Panc1 (cell line): Measurements from ENCODE around the gene RPS16. TPM values are rescaled to one million over a fixed set of nuclear protein-coding genes. Genes with fewer than 3 reads are reported as not detected.

Experiments used
- ATAC-seq: fragments of 200-7000 bp; cut with Tn5 transposase; 2 replicates; pipeline ENCODE4 v1.9.1; 2020; ENCODE audit warnings: mild to moderate bottlenecking, moderate library complexity
- BruUV-seq: library from RNA; stranded (reverse); fragments of 400-500 nt; replicated peaks from 2 replicates; lab custom pipeline; 2021; lab: Mats Ljungman, UMichigan
- CTCF ChIA-PET: fragments of 300-600 bp; sonication (Branson Sonifier 250); formaldehyde crosslinking; loops from one replicate; lab custom pipeline; 2022; ENCODE audit warnings: antibody characterized with exemption; lab: Charles Lee
- POLR2A ChIA-PET: fragments of 300-600 bp; sonication (Branson Sonifier 250); formaldehyde crosslinking; loops from one replicate; lab custom pipeline; 2022; ENCODE audit warnings: antibody characterized with exemption; lab: Charles Lee
- DNase-seq: peaks from one replicate; pipeline ENCODE4 v3.0.0-alpha.2; 2010; ENCODE audit warnings: low read depth, low spot score
- H3K27ac ChIP-seq: 2 replicates; pipeline ENCODE4 v1.5.1; 2011; ENCODE audit warnings: mild to moderate bottlenecking, low read length, inconsistent platforms
- H3K27me3 ChIP-seq: fragments of 200-500 bp; sonication (Bioruptor generic); 2 replicates; pipeline ENCODE4 v1.6.0; 2014; ENCODE audit warnings: low read length, inconsistent platforms; ENCODE audit not compliant: control insufficient read depth, insufficient read depth
- H3K36me3 ChIP-seq: fragments of 200-500 bp; sonication (Bioruptor generic); 2 replicates; pipeline ENCODE4 v1.5.1; 2014; ENCODE audit warnings: inconsistent platforms, mild to moderate bottlenecking, low read length, moderate library complexity; ENCODE audit not compliant: control insufficient read depth, insufficient read depth
- H3K4me1 ChIP-seq: 2 replicates; pipeline ENCODE4 v1.5.1; 2011; ENCODE audit warnings: inconsistent platforms, mild to moderate bottlenecking, low read length, moderate library complexity; ENCODE audit not compliant: control insufficient read depth, insufficient read depth
- H3K4me3 ChIP-seq, 2 experiments: 2 replicates each; pipeline ENCODE4 v1.5.1; 2011 to 2012; ENCODE audit warnings: low read depth in 2 of 2, low read length in 2 of 2, mild to moderate bottlenecking in 2 of 2, inconsistent platforms in 1 of 2, moderate library complexity in 1 of 2
- H3K9me3 ChIP-seq: fragments of 200-500 bp; sonication (Bioruptor generic); 2 replicates; pipeline ENCODE4 v1.5.1; 2014; ENCODE audit warnings: low read depth, mild to moderate bottlenecking, inconsistent platforms, low read length, moderate library complexity; ENCODE audit not compliant: control insufficient read depth, insufficient read depth
- CTCF ChIP-seq: fragments of 450-650 bp; IDR thresholded peaks from 2 replicates; pipeline ENCODE4 v1.5.1; 2017; ENCODE audit warnings: mild to moderate bottlenecking
- POLR2AphosphoS5 ChIP-seq: IDR thresholded peaks from 2 replicates; pipeline ENCODE4 v1.6.1; 2012; ENCODE audit warnings: mild to moderate bottlenecking, low read depth, low read length, moderate library complexity
- SIN3A ChIP-seq: IDR thresholded peaks from 2 replicates; pipeline ENCODE4 v1.6.1; 2012; ENCODE audit warnings: low read depth, mild to moderate bottlenecking, low read length, moderate library complexity, borderline replicate concordance; ENCODE audit not compliant: insufficient read depth
- TCF7L2 ChIP-seq: IDR thresholded peaks from 2 replicates; pipeline ENCODE4 v1.6.1; 2011; ENCODE audit warnings: mild to moderate bottlenecking, low read depth, low read length, inconsistent platforms
- in situ Hi-C: cut with HindIII; loops from 2 replicates; pipeline ENCODE4 v1.10.0; 2016; ENCODE audit warnings: low sequenced_read_pairs, low pct_unique_long_range_greater_than_20kb
- intact Hi-C: fragments of 100-400 bp; cut with micrococcal nuclease; formaldehyde crosslinking; loops from one replicate; pipeline ENCODE4 v1.10.0; 2022; ENCODE audit not compliant: unreplicated experiment
- total RNA-seq: library from RNA; stranded (reverse); gene quantifications from one replicate; pipeline ENCODE4 v1.2.1, GENCODE V29; 2021; ENCODE audit not compliant: unreplicated experiment
- TF ChIP-seq, protein P1 (sequence below), 2 experiments: IDR thresholded peaks; 2 replicates each; pipeline ENCODE4 v1.6.1; 2011 to 2012; ENCODE audit warnings: low read depth in 2 of 2, control low read depth in 1 of 2, low read length in 1 of 2, mild to moderate bottlenecking in 1 of 2, moderate library complexity in 1 of 2; ENCODE audit not compliant: insufficient read depth in 1 of 2

The RPS16 gene
- total RNA-seq, 1 experiment from 2014 or later = 27,832 TPM

DNA sequence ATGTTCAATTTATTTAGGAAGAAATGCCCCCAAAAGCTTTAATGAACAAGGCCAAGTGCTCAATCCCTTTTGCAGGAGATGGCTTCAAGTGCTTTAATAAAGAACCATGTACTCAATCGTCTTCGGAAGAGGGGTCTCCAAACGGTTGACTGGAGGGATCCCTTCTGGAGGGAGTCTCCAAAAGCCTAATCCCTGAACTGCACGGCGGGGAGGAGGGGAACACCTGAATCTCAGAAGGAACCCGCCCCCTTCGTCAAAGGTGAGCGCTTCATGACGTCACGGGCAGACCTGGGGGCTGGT is 45.3 kb downstream of the RPS16 start:
- Histone ChIP-seq H3K36me3 (peaks cover 59% of the 10 kb centered on the region), H3K27me3 (no peaks in the 10 kb centered on the region), H3K27ac (peak overlapping the region; percentile 86), H3K9me3 (no peaks in the 10 kb centered on the region), H3K4me1 (peaks cover 28% of the 10 kb centered on the region), H3K4me3 (peak overlapping the region; percentile 39 to 51)
- ChIA-PET POLR2A (interaction anchor here (0.6 to 6.4 kb wide), 32 partner anchors 8 to 894 kb away, joined by 3 to 145 read pairs (median 9); partner anchors contain the start of genes DYRK1B, PLEKHG2, PSMC4 and RPS16), CTCF (interaction anchor here (0.5 to 2.2 kb wide), 15 partner anchors 8 to 142 kb away, joined by 3 to 26 read pairs (median 5); partner anchors contain the start of genes EID2B, PLEKHG2, RPS16 and SAMD4B)
- DNase-seq (no peak), ATAC-seq (no peak; the same call in 1 of the 2 replicates)
- BruUV-seq = no TSS peak
- no peak for TF ChIP-seq POLR2AphosphoS5
- TF ChIP-seq TCF7L2 = no peak
- TF ChIP-seq, protein P1, sequence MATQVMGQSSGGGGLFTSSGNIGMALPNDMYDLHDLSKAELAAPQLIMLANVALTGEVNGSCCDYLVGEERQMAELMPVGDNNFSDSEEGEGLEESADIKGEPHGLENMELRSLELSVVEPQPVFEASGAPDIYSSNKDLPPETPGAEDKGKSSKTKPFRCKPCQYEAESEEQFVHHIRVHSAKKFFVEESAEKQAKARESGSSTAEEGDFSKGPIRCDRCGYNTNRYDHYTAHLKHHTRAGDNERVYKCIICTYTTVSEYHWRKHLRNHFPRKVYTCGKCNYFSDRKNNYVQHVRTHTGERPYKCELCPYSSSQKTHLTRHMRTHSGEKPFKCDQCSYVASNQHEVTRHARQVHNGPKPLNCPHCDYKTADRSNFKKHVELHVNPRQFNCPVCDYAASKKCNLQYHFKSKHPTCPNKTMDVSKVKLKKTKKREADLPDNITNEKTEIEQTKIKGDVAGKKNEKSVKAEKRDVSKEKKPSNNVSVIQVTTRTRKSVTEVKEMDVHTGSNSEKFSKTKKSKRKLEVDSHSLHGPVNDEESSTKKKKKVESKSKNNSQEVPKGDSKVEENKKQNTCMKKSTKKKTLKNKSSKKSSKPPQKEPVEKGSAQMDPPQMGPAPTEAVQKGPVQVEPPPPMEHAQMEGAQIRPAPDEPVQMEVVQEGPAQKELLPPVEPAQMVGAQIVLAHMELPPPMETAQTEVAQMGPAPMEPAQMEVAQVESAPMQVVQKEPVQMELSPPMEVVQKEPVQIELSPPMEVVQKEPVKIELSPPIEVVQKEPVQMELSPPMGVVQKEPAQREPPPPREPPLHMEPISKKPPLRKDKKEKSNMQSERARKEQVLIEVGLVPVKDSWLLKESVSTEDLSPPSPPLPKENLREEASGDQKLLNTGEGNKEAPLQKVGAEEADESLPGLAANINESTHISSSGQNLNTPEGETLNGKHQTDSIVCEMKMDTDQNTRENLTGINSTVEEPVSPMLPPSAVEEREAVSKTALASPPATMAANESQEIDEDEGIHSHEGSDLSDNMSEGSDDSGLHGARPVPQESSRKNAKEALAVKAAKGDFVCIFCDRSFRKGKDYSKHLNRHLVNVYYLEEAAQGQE (IDR thresholded peaks at IDR 0.05; ENCODE audit: insufficient read depth in 1 of 2, low read depth in 2 of 2, low read length in 1 of 2) = no peak
- no peak for TF ChIP-seq CTCF
- no peak for TF ChIP-seq SIN3A
- intact Hi-C loops = no loop called here
- in situ Hi-C loops = loop anchor here (5.0 to 10.0 kb wide), 8 partner anchors 37 to 902 kb away; partner anchors contain the start of gene LEUTX

DNA sequence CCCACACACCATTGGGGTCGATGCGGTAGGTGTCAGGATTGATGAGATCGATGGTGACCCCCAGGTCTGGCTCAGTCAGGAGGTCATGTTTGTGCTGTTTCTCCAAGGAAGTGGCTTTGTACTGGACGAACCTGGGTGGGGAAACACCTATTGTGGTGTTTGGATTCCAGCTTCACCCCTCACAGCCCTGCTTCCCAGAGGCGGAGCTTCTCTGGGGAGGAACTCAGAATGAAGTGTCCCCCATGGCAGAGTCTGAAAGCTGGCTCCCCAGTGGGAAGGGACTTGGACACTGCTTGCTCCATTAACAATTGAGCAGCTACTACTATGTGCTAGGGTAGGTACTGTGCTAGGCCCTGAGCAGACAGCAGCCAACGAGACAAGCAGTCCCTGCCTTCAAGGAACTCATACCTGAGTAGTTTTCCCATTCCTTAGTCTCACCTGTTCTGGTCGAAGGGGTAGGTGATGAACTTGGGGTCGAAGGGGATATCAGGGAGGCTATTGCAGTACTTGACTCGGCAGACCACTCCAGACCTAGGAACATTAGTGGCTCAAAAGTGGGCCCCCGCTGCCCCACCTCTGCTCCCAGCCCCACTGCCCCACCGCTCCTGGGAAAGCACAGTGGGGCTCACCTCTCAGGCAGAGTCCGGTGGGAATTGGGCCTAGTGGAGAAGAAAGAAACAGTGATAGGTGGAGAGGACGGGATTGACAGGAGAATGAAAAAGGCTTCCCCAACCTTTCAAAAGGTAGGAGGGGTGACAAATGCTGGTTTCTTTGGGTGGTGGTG is 45.9 kb downstream of the RPS16 start:
- BruUV-seq = no TSS peak
- DNase-seq = no peak
- intact Hi-C loops (no loop called here), in situ Hi-C loops (loop anchor here (5.0 to 10.0 kb wide), 8 partner anchors 37 to 902 kb away; partner anchors contain the start of gene LEUTX)
- ChIA-PET CTCF (interaction anchor here (0.5 to 2.0 kb wide), 7 partner anchors 8 to 143 kb away, joined by 3 to 14 read pairs (median 4); partner anchors contain the start of genes EID2B and SAMD4B), POLR2A (interaction anchor here (0.5 to 6.4 kb wide), 19 partner anchors 8 to 444 kb away, joined by 3 to 145 read pairs (median 11); partner anchors contain the start of genes DYRK1B, PLEKHG2, RPS16 and SAMD4B)
- ATAC-seq = no peak
- Histone ChIP-seq H3K27me3 (no peaks in the 10 kb centered on the region), H3K4me3 (peak overlapping the region; percentile 39 to 51), H3K27ac (peak overlapping the region; percentile 86), H3K9me3 (no peaks in the 10 kb centered on the region), H3K36me3 (peaks cover 59% of the 10 kb centered on the region), H3K4me1 (peaks cover 34% of the 10 kb centered on the region)
- TF ChIP-seq TCF7L2 (no peak), CTCF (no peak), POLR2AphosphoS5 (no peak), SIN3A (no peak)
- TF ChIP-seq, protein P1 (IDR thresholded peaks at IDR 0.05; ENCODE audit: insufficient read depth in 1 of 2, low read depth in 2 of 2, low read length in 1 of 2) = no peak
